HUDEP-2 (cell line): ENCODE measurements around the gene C5orf47.

Experiments
- DNase-seq, 76 experiments: peaks; one replicate each; lab custom pipeline; 2025; ENCODE audit not compliant: unreplicated experiment in 76 of 76; lab: John Stamatoyannopoulos, UW

Gene C5orf47

GRCh38 chr5:173969167-173970049, 19.6 kb upstream of the C5orf47 start:
- DNase-seq, result no peak

- DNase-seq, result no peak
Measured at GRCh38 chr5:173970878-173971650, 17.9 kb upstream of the C5orf47 start.

- DNase-seq, result peak in 1 of 76 experiments; percentile 10
Measured at GRCh38 chr5:173971681-173972345, 17.2 kb upstream of the C5orf47 start.

GRCh38 chr5:173972607-173972924, 16.4 kb upstream of the C5orf47 start:
- no peak for DNase-seq

- DNase-seq, result peak in 61 of 76 experiments; percentile 9 to 75 (median 48)
Measured at GRCh38 chr5:173972925-173973615, 15.9 kb upstream of the C5orf47 start.

GRCh38 chr5:173973616-173973969, 15.4 kb upstream of the C5orf47 start:
- no peak for DNase-seq

GRCh38 chr5:173974688-173975239, 14.2 kb upstream of the C5orf47 start:
- no peak for DNase-seq

GRCh38 chr5:173981185-173981761, 7.7 kb upstream of the C5orf47 start:
- DNase-seq, result no peak

GRCh38 chr5:173984218-173984617, 4.8 kb upstream of the C5orf47 start:
- peak in 5 of 76 experiments; percentile 4 to 29 (median 21) for DNase-seq

- DNase-seq, result no peak
Measured at GRCh38 chr5:173989432-173990082, 587 bp downstream of the C5orf47 start.

- peak in 1 of 76 experiments; percentile 6 for DNase-seq
Measured at GRCh38 chr5:173997331-173997730, 8.4 kb downstream of the C5orf47 start.

- no peak for DNase-seq
Measured at GRCh38 chr5:173998531-173998930, 9.6 kb downstream of the C5orf47 start.

- DNase-seq, result no peak
Measured at GRCh38 chr5:174000076-174000475, 11.1 kb downstream of the C5orf47 start.

GRCh38 chr5:174003795-174004194, 14.8 kb downstream of the C5orf47 start:
- no peak for DNase-seq

- DNase-seq, result no peak
Measured at GRCh38 chr5:174008922-174009321, 20.0 kb downstream of the C5orf47 start.

- no peak for DNase-seq
Measured at GRCh38 chr5:174010365-174010764, 21.4 kb downstream of the C5orf47 start.

GRCh38 chr5:174011441-174011840, 22.5 kb downstream of the C5orf47 start:
- DNase-seq, result no peak

GRCh38 chr5:174020069-174020927, 31.3 kb downstream of the C5orf47 start:
- peak in 50 of 76 experiments; percentile 1 to 63 (median 14) for DNase-seq

GRCh38 chr5:174020928-174021304, 31.9 kb downstream of the C5orf47 start:
- no peak for DNase-seq
